Neutrophil (primary cell): ENCODE results near the gene TRPV6.

Source experiments
- H3K27ac ChIP-seq: fragments of 200-600 bp; sonication (generic); 2 replicates; pipeline ENCODE4 v1.5.1; 2016; ENCODE audit warnings: mild to moderate bottlenecking, moderate library complexity
- H3K27me3 ChIP-seq: fragments of 200-600 bp; sonication (generic); 2 replicates; pipeline ENCODE4 v1.6.0; 2016; ENCODE audit warnings: mild to moderate bottlenecking
- H3K36me3 ChIP-seq: fragments of 200-600 bp; sonication (generic); 2 replicates; pipeline ENCODE4 v1.5.1; 2017
- H3K4me1 ChIP-seq, 2 experiments: fragments of 200-600 bp in 1 of 2; sonication (generic) in 1 of 2; 1 replicate in 1 of 2; 2 replicates in 1 of 2; pipeline versions ENCODE4 v1.5.1 to v1.6.1; 2013 to 2016; ENCODE audit warnings: low read depth in 1 of 2, low read length in 1 of 2, mild to moderate bottlenecking in 1 of 2, moderate library complexity in 1 of 2; ENCODE audit not compliant: control insufficient read depth in 1 of 2, insufficient read depth in 1 of 2
- H3K4me3 ChIP-seq, 2 experiments: fragments of 200-600 bp in 1 of 2; sonication (generic) in 1 of 2; 1 replicate in 1 of 2; 2 replicates in 1 of 2; pipeline ENCODE4 v1.5.1; 2013 to 2016; ENCODE audit warnings: low read depth in 1 of 2, low read length in 1 of 2, mild to moderate bottlenecking in 1 of 2, moderate library complexity in 1 of 2
- H3K9me3 ChIP-seq: fragments of 200-600 bp; sonication (generic); 2 replicates; pipeline ENCODE4 v1.5.1; 2016
- CTCF ChIP-seq: fragments of 200-600 bp; sonication (generic); IDR thresholded peaks from 2 replicates; pipeline ENCODE4 v1.5.1; 2016; ENCODE audit warnings: antibody characterized with exemption

TRPV6 gene

DNA sequence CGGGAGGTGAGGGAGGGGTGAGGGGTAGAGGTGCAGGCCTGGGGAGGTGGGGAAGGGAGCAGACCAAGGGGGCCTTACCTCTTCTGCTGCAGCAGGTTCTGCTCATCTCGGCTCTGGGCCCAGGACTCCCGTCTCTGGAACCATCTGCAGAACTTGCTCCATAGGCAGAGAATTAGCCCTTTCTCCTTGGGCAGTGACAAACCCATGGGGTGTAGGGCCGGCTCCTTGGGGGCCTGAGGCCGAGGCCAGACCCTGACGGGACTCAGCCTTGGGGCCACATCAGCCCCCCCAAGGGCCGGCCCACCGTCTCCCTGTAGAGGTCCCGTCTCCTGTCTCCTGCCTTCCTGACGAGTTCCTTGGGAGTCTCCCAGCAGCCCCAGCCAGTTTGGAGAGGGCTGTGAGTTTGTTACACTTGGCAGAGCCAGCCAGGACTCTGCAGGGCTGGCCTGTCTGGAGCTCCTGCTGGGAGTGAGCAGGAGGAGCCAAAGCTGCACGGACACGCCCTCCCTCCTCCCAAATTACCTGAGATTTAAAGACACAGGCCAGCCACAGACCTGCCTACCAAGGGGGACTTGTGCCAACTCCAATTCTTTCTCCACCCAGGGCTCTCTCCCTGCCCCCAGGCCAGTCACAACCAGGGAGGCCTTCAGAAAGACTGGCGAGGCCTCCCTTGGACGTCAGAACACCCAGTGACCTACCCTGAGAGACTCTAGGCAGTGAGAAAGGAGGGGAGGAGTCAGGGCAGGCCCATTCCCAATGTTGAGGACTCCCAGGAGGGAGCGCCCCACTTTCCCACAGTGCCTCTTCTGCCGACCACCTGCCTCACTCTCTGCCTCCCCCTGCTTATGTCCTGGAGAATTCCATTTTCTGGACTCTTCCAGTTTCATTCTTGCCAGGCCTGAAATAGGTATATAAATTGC lies at the start of gene TRPV6:
Gene TRPV6 (minus strand): TSS at position 435 of the 920 bp plus-strand sequence.
- no peak for TF ChIP-seq CTCF
- Histone ChIP-seq H3K36me3 (no peaks in the 10 kb centered on the region), H3K27ac (no peak within 1 kb of the TSS), H3K4me3 (no peak within 1 kb of the TSS), H3K27me3 (no peaks in the 10 kb centered on the region), H3K9me3 (no peaks in the 10 kb centered on the region), H3K4me1 (no peaks in the 10 kb centered on the region)

DNA sequence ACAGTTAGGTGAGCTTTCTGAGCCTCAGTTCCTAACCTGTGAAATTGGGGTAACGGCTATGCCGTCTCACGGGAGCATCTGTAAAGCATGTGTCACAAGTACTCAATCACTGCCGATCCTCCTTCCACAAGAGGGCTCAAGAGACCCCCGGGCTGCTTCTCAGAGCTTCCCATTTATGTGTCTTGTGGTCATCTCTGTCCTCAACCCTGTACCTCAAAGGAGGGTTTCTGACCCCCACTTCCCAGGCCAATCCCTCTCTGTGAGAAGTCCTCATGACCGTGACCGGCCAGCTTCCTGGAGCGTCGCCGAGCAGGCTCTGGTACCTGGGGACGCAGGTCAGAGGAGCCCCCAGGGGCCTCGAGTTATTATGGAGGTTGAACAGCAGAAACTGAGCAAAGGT lies 48.5 kb upstream of the TRPV6 start:
- H3K27ac ChIP-seq, result no peak overlapping the region
- H3K36me3 ChIP-seq, result no peaks in the 10 kb centered on the region
- H3K4me3 ChIP-seq, result no peak overlapping the region
- TF ChIP-seq CTCF, result no peak
- H3K9me3 ChIP-seq, result no peaks in the 10 kb centered on the region
- H3K27me3 ChIP-seq, result no peaks in the 10 kb centered on the region
- H3K4me1 ChIP-seq, result peaks cover 2 to 6% of the 10 kb centered on the region in 2 experiments

DNA sequence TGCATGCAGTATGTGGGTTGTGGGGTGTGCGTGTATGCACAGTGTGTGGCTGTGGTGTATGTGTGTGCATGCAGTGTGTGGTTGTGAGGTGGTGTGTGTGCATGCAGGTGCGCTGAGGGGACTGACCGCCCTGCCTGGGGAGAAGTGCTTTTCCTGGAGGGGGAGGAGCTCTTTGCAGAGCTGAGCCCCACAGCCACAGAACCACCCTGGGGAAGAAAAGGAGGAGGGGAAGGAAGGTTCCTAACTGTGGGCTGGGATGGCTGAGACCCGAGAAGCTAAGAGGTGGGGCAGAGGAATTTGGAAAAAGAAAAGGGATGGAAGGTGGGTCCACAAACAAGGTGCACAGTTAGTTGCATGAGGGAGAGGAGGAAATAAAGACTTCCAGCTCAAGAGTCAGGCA lies 48.1 kb upstream of the TRPV6 start, which contains the start of gene TRPV5:
Gene TRPV5 (minus strand): TSS at position 123 of the 400 bp plus-strand sequence. CDS start 287 bp downstream, outside the sequence.
- H3K4me3 ChIP-seq, result no peak within 1 kb of the TSS
- TF ChIP-seq CTCF, result no peak
- H3K27me3 ChIP-seq, result no peaks in the 10 kb centered on the region
- H3K36me3 ChIP-seq, result no peaks in the 10 kb centered on the region
- peaks cover 6 to 10% of the 10 kb centered on the region in 2 experiments for H3K4me1 ChIP-seq
- H3K27ac ChIP-seq, result no peak within 1 kb of the TSS
- no peaks in the 10 kb centered on the region for H3K9me3 ChIP-seq

GRCh38 chr7:142933092-142933475 lies 47.5 kb upstream of the TRPV6 start:
- Histone ChIP-seq H3K4me1 (peaks cover 11 to 15% of the 10 kb centered on the region in 2 experiments), H3K4me3 (no peak overlapping the region), H3K27me3 (no peaks in the 10 kb centered on the region), H3K36me3 (no peaks in the 10 kb centered on the region), H3K9me3 (no peaks in the 10 kb centered on the region), H3K27ac (no peak overlapping the region)
- no peak for TF ChIP-seq CTCF

GRCh38 chr7:142932386-142933091 lies 47.0 kb upstream of the TRPV6 start:
- no peaks in the 10 kb centered on the region for H3K9me3 ChIP-seq
- H3K27me3 ChIP-seq, result no peaks in the 10 kb centered on the region
- H3K27ac ChIP-seq, result no peak overlapping the region
- peaks cover 17 to 21% of the 10 kb centered on the region in 2 experiments for H3K4me1 ChIP-seq
- TF ChIP-seq CTCF, result no peak
- no peaks in the 10 kb centered on the region for H3K36me3 ChIP-seq
- no peak overlapping the region for H3K4me3 ChIP-seq
